HG03565 (cell line): Measurements from ENCODE around the gene TP63.
"Not testable (repeated sequence)": the region's sequence is repeated elsewhere in the genome, so short reads cannot be mapped to it uniquely, and the experiment has no call there.

Experiments used
- ATAC-seq: cut with Tn5 transposase; IDR thresholded peaks from one replicate; pipeline ENCODE4 v1.9.1; 2021; ENCODE audit warnings: mild to moderate bottlenecking, moderate library complexity; ENCODE audit not compliant: unreplicated experiment

The TP63 gene

GRCh38 chr3:189625071-189625470 is 6.1 kb upstream of the TP63 start:
- ATAC-seq, result no peak

GRCh38 chr3:189625572-189625971 is 5.6 kb upstream of the TP63 start:
- no peak for ATAC-seq

- ATAC-seq, result no peak
Observed at GRCh38 chr3:189626286-189626685, 4.9 kb upstream of the TP63 start.

GRCh38 chr3:189629803-189630455 is 1.3 kb upstream of the TP63 start:
- ATAC-seq, result no peak

GRCh38 chr3:189630767-189631372 is 319 bp upstream of the TP63 start:
- ATAC-seq, result peak; percentile 38

GRCh38 chr3:189631409-189631808 is 220 bp downstream of the TP63 start:
- peak; percentile 14 for ATAC-seq

GRCh38 chr3:189632242-189632641 is 1.1 kb downstream of the TP63 start:
- peak; percentile 40 for ATAC-seq

- ATAC-seq, result no peak
Observed at GRCh38 chr3:189635339-189635738, 4.2 kb downstream of the TP63 start.

- no peak for ATAC-seq
Observed at GRCh38 chr3:189636048-189636447, 4.9 kb downstream of the TP63 start.

- no peak for ATAC-seq
Observed at GRCh38 chr3:189637750-189638149, 6.6 kb downstream of the TP63 start.

GRCh38 chr3:189638276-189639031 is 7.3 kb downstream of the TP63 start:
- no peak for ATAC-seq

GRCh38 chr3:189641776-189642175 is 10.6 kb downstream of the TP63 start:
- no peak for ATAC-seq

GRCh38 chr3:189646853-189647542 is 15.8 kb downstream of the TP63 start:
- ATAC-seq, result no peak

- no peak for ATAC-seq
Observed at GRCh38 chr3:189652042-189652441, 20.9 kb downstream of the TP63 start.

- no peak for ATAC-seq
Observed at GRCh38 chr3:189655617-189656016, 24.4 kb downstream of the TP63 start.

- ATAC-seq, result no peak
Observed at GRCh38 chr3:189659571-189659970, 28.4 kb downstream of the TP63 start.

- ATAC-seq, result no peak
Observed at GRCh38 chr3:189664311-189664710, 33.1 kb downstream of the TP63 start.

- ATAC-seq, result not testable (repeated sequence)
Observed at GRCh38 chr3:189672346-189672745, 41.2 kb downstream of the TP63 start.

- ATAC-seq, result peak; percentile 83
Observed at GRCh38 chr3:189673535-189673934, 42.3 kb downstream of the TP63 start.

- ATAC-seq, result no peak
Observed at GRCh38 chr3:189674249-189674913, 43.2 kb downstream of the TP63 start.

- ATAC-seq, result no peak
Observed at GRCh38 chr3:189677667-189678066, 46.5 kb downstream of the TP63 start.
